IMR-90 (cell line): ENCODE measurements around the gene PPM1H. TPM values are rescaled to one million over a fixed set of nuclear protein-coding genes. Genes with fewer than 3 reads are reported as not detected.

Experiments used
- ATAC-seq: fragments of 200-7000 bp; cut with Tn5 transposase; 2 replicates; pipeline ENCODE4 v1.9.1; 2020; ENCODE audit warnings: low read depth, mild to moderate bottlenecking, moderate library complexity
- BruUV-seq: library from RNA; stranded (reverse); fragments of 400-500 nt; replicated peaks from 2 replicates; lab custom pipeline; 2021; lab: Mats Ljungman, UMichigan
- CTCF ChIA-PET: fragments of 300-600 bp; formaldehyde crosslinking; extraction: SDS; loops from one replicate; lab custom pipeline; 2021; ENCODE audit warnings: antibody characterized with exemption; lab: Yijun Ruan, JAX
- POLR2A ChIA-PET: fragments of 300-600 bp; sonication (Branson Sonifier 250); formaldehyde crosslinking; loops from one replicate; lab custom pipeline; 2022; ENCODE audit warnings: antibody characterized with exemption; ENCODE audit not compliant: unreplicated experiment; lab: Charles Lee
- DNase-seq: peaks from one replicate; pipeline ENCODE4 v3.0.0; 2013
- H2AFZ ChIP-seq: replicated peaks from 2 replicates; pipeline ENCODE3; 2013; ENCODE audit warnings: low read length, mild to moderate bottlenecking; ENCODE audit not compliant: poor library complexity
- H2AK5ac ChIP-seq: 2 replicates; pipeline ENCODE4 v1.6.1; 2013; ENCODE audit warnings: low read depth, low read length, inconsistent platforms
- H2AK9ac ChIP-seq: replicated peaks from 2 replicates; pipeline ENCODE3; 2013; ENCODE audit warnings: mild to moderate bottlenecking, low read depth, low read length, moderate library complexity; ENCODE audit not compliant: poor library complexity
- H2BK120ac ChIP-seq: 2 replicates; pipeline ENCODE4 v1.6.1; 2013; ENCODE audit warnings: low read depth, low read length, inconsistent platforms
- H2BK15ac ChIP-seq: 3 replicates; pipeline ENCODE4 v1.6.1; 2013; ENCODE audit warnings: low read depth, low read length, inconsistent platforms
- H2BK20ac ChIP-seq: 2 replicates; pipeline ENCODE4 v1.6.1; 2013; ENCODE audit warnings: low read depth, mild to moderate bottlenecking, inconsistent platforms, low read length, moderate library complexity
- H2BK5ac ChIP-seq: 2 replicates; pipeline ENCODE4 v1.6.1; 2013; ENCODE audit warnings: mild to moderate bottlenecking, low read depth, low read length, inconsistent platforms; ENCODE audit not compliant: poor library complexity, severe bottlenecking
- H3K14ac ChIP-seq: replicated peaks from 2 replicates; pipeline ENCODE4 v1.6.1; 2013; ENCODE audit warnings: low read depth, low read length, inconsistent platforms
- H3K18ac ChIP-seq: 2 replicates; pipeline ENCODE4 v1.6.1; 2013; ENCODE audit warnings: low read depth, low read length, control low read depth
- H3K23ac ChIP-seq: 2 replicates; pipeline ENCODE4 v1.6.1; 2013; ENCODE audit warnings: low read depth, low read length, inconsistent platforms
- H3K27ac ChIP-seq: 2 replicates; pipeline ENCODE4 v1.5.1; 2013; ENCODE audit warnings: mild to moderate bottlenecking, control low read depth, low read length; ENCODE audit not compliant: insufficient read depth
- H3K27me3 ChIP-seq: 2 replicates; pipeline ENCODE4 v1.6.1; 2013; ENCODE audit warnings: low read length; ENCODE audit not compliant: control insufficient read depth, insufficient read depth
- H3K36me3 ChIP-seq: 2 replicates; pipeline ENCODE4 v1.6.1; 2013; ENCODE audit warnings: low read length, mixed read lengths; ENCODE audit not compliant: control insufficient read depth, insufficient read depth
- H3K4ac ChIP-seq: 2 replicates; pipeline ENCODE4 v1.6.1; 2013; ENCODE audit warnings: low read depth, low read length, inconsistent platforms
- H3K4me1 ChIP-seq: 2 replicates; pipeline ENCODE4 v1.6.1; 2013; ENCODE audit warnings: low read length, mixed read lengths; ENCODE audit not compliant: control insufficient read depth, insufficient read depth
- H3K4me2 ChIP-seq: 2 replicates; pipeline ENCODE4 v1.6.1; 2013; ENCODE audit warnings: low read depth, mild to moderate bottlenecking, control low read depth, low read length, moderate library complexity
- H3K4me3 ChIP-seq: 2 replicates; pipeline ENCODE4 v1.5.1; 2013; ENCODE audit warnings: low read depth, mild to moderate bottlenecking, control low read depth, low read length, moderate library complexity; ENCODE audit not compliant: insufficient read depth
- H3K56ac ChIP-seq: 2 replicates; pipeline ENCODE4 v1.6.1; 2013; ENCODE audit warnings: low read length, inconsistent platforms; ENCODE audit not compliant: insufficient read depth; ENCODE audit errors: extremely low read depth
- H3K79me1 ChIP-seq, 2 experiments: 2 replicates each; pipeline ENCODE4 v1.6.1; 2013; ENCODE audit warnings: low read length in 2 of 2, inconsistent platforms in 1 of 2, low read depth in 1 of 2
- H3K9ac ChIP-seq: 2 replicates; pipeline ENCODE4 v1.6.1; 2013; ENCODE audit warnings: low read depth, low read length, control low read depth
- H3K9me1 ChIP-seq: 2 replicates; pipeline ENCODE4 v1.6.1; 2013; ENCODE audit warnings: low read length, inconsistent platforms; ENCODE audit not compliant: insufficient read depth
- H3K9me3 ChIP-seq: 2 replicates; pipeline ENCODE4 v1.6.1; 2013; ENCODE audit warnings: low read length; ENCODE audit not compliant: control insufficient read depth, insufficient read depth
- H4K20me1 ChIP-seq: 2 replicates; pipeline ENCODE4 v1.6.1; 2013; ENCODE audit warnings: low read length, inconsistent platforms; ENCODE audit not compliant: insufficient read depth
- H4K5ac ChIP-seq: 2 replicates; pipeline ENCODE4 v1.6.1; 2013; ENCODE audit warnings: mild to moderate bottlenecking, low read depth, low read length, control low read depth
- H4K8ac ChIP-seq, 2 experiments: 2 replicates each; pipeline ENCODE4 v1.6.1; 2013; ENCODE audit warnings: low read depth in 2 of 2, low read length in 2 of 2, control low read depth in 1 of 2, inconsistent platforms in 1 of 2
- H4K91ac ChIP-seq: 2 replicates; pipeline ENCODE4 v1.6.1; 2013; ENCODE audit warnings: low read depth, low read length, inconsistent platforms; ENCODE audit not compliant: insufficient read depth
- BHLHE40 ChIP-seq: fragments of 150-350 bp; IDR thresholded peaks from 2 replicates; pipeline ENCODE4 v1.6.1; 2016; ENCODE audit warnings: mild to moderate bottlenecking, low read depth, low read length
- CEBPB ChIP-seq: IDR thresholded peaks from 2 replicates; pipeline ENCODE4 v1.6.1; 2012; ENCODE audit warnings: low read depth, low read length, improper control_type of control experiment
- CHD1 ChIP-seq: IDR thresholded peaks from 2 replicates; pipeline ENCODE4 v1.6.1; 2012; ENCODE audit warnings: low read depth, low read length, improper control_type of control experiment
- CTCF ChIP-seq: conservative IDR thresholded peaks from 2 replicates; pipeline ENCODE4 v1.5.1; 2012; ENCODE audit warnings: mild to moderate bottlenecking, low read depth, low read length, improper control_type of control experiment
- FOS ChIP-seq: fragments of 150-350 bp; IDR thresholded peaks from 2 replicates; pipeline ENCODE4 v1.6.1; 2016; ENCODE audit warnings: low read depth, low read length
- MAFK ChIP-seq: IDR thresholded peaks from 2 replicates; pipeline ENCODE4 v1.6.1; 2012; ENCODE audit warnings: low read depth, low read length, improper control_type of control experiment
- MAZ ChIP-seq: IDR thresholded peaks from 2 replicates; pipeline ENCODE4 v1.6.1; 2012; ENCODE audit warnings: low read depth, mild to moderate bottlenecking, low read length, improper control_type of control experiment, moderate library complexity, borderline replicate concordance
- MXI1 ChIP-seq: IDR thresholded peaks from 2 replicates; pipeline ENCODE4 v1.6.1; 2012; ENCODE audit warnings: low read depth, mild to moderate bottlenecking, low read length, moderate library complexity, borderline replicate concordance
- NFE2L2 ChIP-seq: fragments of 150-350 bp; IDR thresholded peaks from 2 replicates; pipeline ENCODE4 v1.6.1; 2016; ENCODE audit warnings: low read depth, mild to moderate bottlenecking, low read length
- POLR2A ChIP-seq: IDR thresholded peaks from 2 replicates; pipeline ENCODE4 v1.6.1; 2012; ENCODE audit warnings: mild to moderate bottlenecking, low read depth, low read length
- RAD21 ChIP-seq: IDR thresholded peaks from 2 replicates; pipeline ENCODE4 v1.6.1; 2012; ENCODE audit warnings: low read length, improper control_type of control experiment
- RCOR1 ChIP-seq: IDR thresholded peaks from 2 replicates; pipeline ENCODE4 v1.6.1; 2012; ENCODE audit warnings: mild to moderate bottlenecking, low read length, improper control_type of control experiment; ENCODE audit not compliant: insufficient replicate concordance
- RFX5 ChIP-seq: IDR thresholded peaks from 2 replicates; pipeline ENCODE4 v1.8.0; 2012; ENCODE audit warnings: low read depth, mild to moderate bottlenecking, low read length, moderate library complexity
- SMC3 ChIP-seq: fragments of 150-350 bp; IDR thresholded peaks from 2 replicates; pipeline ENCODE4 v1.6.1; 2016; ENCODE audit warnings: low read depth, mild to moderate bottlenecking, antibody characterized with exemption, low read length, moderate library complexity
- USF2 ChIP-seq: fragments of 150-350 bp; IDR thresholded peaks from 2 replicates; pipeline ENCODE4 v1.6.1; 2017; ENCODE audit warnings: mild to moderate bottlenecking, antibody characterized with exemption, low read length, low read depth
- WGBS, 2 experiments: methylation state at CpG; one replicate each; pipeline versions ENCODE4 v1.1.5 to v1.1.7; 2013; ENCODE audit warnings: missing lambda C conversion rate in 2 of 2; ENCODE audit not compliant: insufficient read length in 1 of 2; ENCODE audit errors: extremely low coverage in 2 of 2; 5-methylcytosine and 5-hydroxymethylcytosine counted together
- dilution Hi-C: fragments of 300-500 bp; cut with HindIII; formaldehyde crosslinking; loops from one replicate; pipeline ENCODE4 v1.14.3; 2018; ENCODE audit warnings: low sequenced_read_pairs; ENCODE audit not compliant: unreplicated experiment
- in situ Hi-C: fragments of 300-500 bp; cut with MboI; formaldehyde crosslinking; loops from 3 replicates; pipeline ENCODE4 v1.14.3; 2019; ENCODE audit warnings: low sequenced_read_pairs, inconsistent platforms, mixed read lengths
- intact Hi-C: fragments of 100-400 bp; cut with micrococcal nuclease; formaldehyde crosslinking; loops from 2 replicates; pipeline ENCODE4 v1.10.0; 2022
- polyA plus RNA-seq, 3 experiments: library from polyadenylated mRNA; depleted of rRNA; stranded (reverse); fragments of >200 nt; gene quantifications; 2 replicates each; pipeline ENCODE4 v1.2.3, GENCODE V29; 2012; ENCODE audit warnings: low replicate concordance in 1 of 3
- total RNA-seq: library from RNA; depleted of rRNA; stranded (reverse); fragments of >200 nt; gene quantifications from 2 replicates; pipeline ENCODE4 v1.2.3, GENCODE V29; 2012
- TF ChIP-seq, protein P1 (sequence below): fragments of 150-350 bp; IDR thresholded peaks from 2 replicates; pipeline ENCODE4 v1.6.1; 2016; ENCODE audit warnings: low read depth, mild to moderate bottlenecking, low read length, moderate library complexity, borderline replicate concordance

PPM1H gene
- total and polyA plus RNA-seq, 2 of the 4 experiments (the other 2 are of a cell fraction), result 0.14 to 0.18 TPM

DNA sequence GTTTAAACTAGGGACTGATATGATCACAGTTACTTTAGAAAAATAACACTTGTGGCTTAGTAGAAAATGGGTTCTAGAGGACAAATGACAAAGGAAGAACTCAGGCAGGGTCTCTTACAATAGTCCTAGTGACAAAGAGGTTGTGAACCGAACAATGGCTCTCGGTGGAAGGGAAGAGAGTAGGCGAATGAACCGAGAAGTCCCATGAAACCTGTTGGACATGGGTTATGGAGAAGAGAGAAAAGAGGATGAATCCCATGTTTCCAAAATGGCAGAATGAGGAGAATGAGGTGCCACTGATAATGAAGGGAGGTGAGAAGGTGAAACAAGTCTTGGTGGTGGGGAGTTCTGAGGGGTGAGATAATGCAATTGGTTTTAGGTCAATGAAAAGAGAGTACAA, 94.1 kb downstream of the PPM1H start:
- Histone ChIP-seq H3K27ac (no peak overlapping the region), H3K14ac (no peak overlapping the region), H4K91ac (no peak overlapping the region), H3K79me1 (no peaks in the 10 kb centered on the region), H2AFZ (no peak overlapping the region), H3K9me1 (no peaks in the 10 kb centered on the region), H2BK20ac (no peak overlapping the region), H3K4ac (no peak overlapping the region), H2BK5ac (no peak overlapping the region), H4K20me1 (no peaks in the 10 kb centered on the region), H3K36me3 (no peaks in the 10 kb centered on the region), H2BK15ac (no peak overlapping the region), H4K8ac (no peak overlapping the region), H3K18ac (no peak overlapping the region), H4K5ac (no peak overlapping the region), H2BK120ac (no peak overlapping the region), H3K56ac (no peak overlapping the region), H3K9ac (no peak overlapping the region), H2AK5ac (no peak overlapping the region), H3K9me3 (no peaks in the 10 kb centered on the region), H2AK9ac (no peak overlapping the region), H3K4me1 (no peaks in the 10 kb centered on the region), H3K4me3 (no peak overlapping the region), H3K4me2 (no peak overlapping the region), H3K23ac (no peak overlapping the region), H3K27me3 (peaks cover 10% of the 10 kb centered on the region)
- in situ Hi-C loops, result no loop called here
- dilution Hi-C loops, result no loop called here
- DNase-seq (no peak), ATAC-seq (no peak)
- 90% methylated on average over 4 of the region's 4 CpGs; no CpG with 5 or more reads in 1 of the 2 experiments for WGBS, 2 experiments
- no TSS peak for BruUV-seq
- intact Hi-C loops, result no loop called here
- POLR2A ChIA-PET, result no interaction called here
- CTCF ChIA-PET, result interaction anchor here (1.0 kb wide), 1 partner anchor 28 kb away, joined by 3 read pairs; no protein-coding TSS in a partner anchor
- no peak for TF ChIP-seq BHLHE40
- no peak for TF ChIP-seq CEBPB
- TF ChIP-seq NFE2L2, result no peak
- TF ChIP-seq RFX5, result no peak
- no peak for TF ChIP-seq CHD1
- no peak for TF ChIP-seq RCOR1
- no peak for TF ChIP-seq SMC3
- TF ChIP-seq MAFK, result no peak
- TF ChIP-seq MAZ, result no peak
- no peak for TF ChIP-seq USF2
- TF ChIP-seq CTCF, result no peak
- TF ChIP-seq FOS, result no peak
- TF ChIP-seq, protein P1, sequence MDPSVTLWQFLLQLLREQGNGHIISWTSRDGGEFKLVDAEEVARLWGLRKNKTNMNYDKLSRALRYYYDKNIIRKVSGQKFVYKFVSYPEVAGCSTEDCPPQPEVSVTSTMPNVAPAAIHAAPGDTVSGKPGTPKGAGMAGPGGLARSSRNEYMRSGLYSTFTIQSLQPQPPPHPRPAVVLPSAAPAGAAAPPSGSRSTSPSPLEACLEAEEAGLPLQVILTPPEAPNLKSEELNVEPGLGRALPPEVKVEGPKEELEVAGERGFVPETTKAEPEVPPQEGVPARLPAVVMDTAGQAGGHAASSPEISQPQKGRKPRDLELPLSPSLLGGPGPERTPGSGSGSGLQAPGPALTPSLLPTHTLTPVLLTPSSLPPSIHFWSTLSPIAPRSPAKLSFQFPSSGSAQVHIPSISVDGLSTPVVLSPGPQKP, result no peak
- no peak for TF ChIP-seq MXI1
- no peak for TF ChIP-seq POLR2A
- no peak for TF ChIP-seq RAD21
